ENCODE measurements around the gene JMJD4. TPM values are rescaled to one million over a fixed set of nuclear protein-coding genes. Genes with fewer than 3 reads are reported as not detected.

Gene JMJD4
- total and polyA plus RNA-seq, 9 of the 15 experiments (the other 6 are each of a cell fraction or from before 2014, with no cell fraction given) = 1.4 to 42.6 (median 29.2) TPM

DNA sequence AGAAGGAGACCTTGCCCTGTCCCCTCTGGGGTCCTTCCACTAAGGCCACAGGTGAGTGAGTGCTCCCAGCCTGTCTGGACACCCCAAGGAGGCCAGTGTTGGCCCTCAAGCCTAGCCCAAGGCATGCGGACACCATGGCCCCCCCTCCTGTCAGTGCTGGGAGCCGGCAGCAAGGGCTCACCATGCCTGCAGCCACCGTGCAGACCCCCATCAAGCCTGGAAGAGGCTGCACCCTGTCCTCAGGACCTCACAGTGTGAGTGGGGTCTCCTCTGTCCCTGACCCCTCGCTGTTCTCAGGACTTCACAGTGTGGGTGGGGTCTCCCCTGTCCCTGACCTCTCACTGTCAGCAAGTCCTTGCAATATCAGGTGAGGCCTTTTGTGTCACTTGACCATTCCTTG is 47.1 kb upstream of the JMJD4 start:
- WGBS (ENCODE audit: insufficient coverage, low coverage, missing lambda C conversion rate) = 87% methylated on average over 4 of the region's 4 CpGs
- H3K79me2 ChIP-seq (ENCODE audit: control insufficient read depth, insufficient read depth, low read length) = no peaks in the 10 kb centered on the region
- no peak overlapping the region for H3K4me2 ChIP-seq (ENCODE audit: insufficient read depth, low read length)
- H3K27me3 ChIP-seq (ENCODE audit: control insufficient read depth in 2 of 2, insufficient read depth in 2 of 2, low read length in 2 of 2) = peaks cover 2 to 9% of the 10 kb centered on the region in 2 experiments; a peak in 3 of 5 replicates
- H3K4me3 ChIP-seq = no peak overlapping the region
- ChIA-PET POLR2A (interaction anchor here (0.7 kb wide), 1 partner anchor 19 kb away, joined by 4 read pairs; no protein-coding TSS in a partner anchor), CTCF (ENCODE audit: low intra/inter-chr PET ratio) (no interaction called here)
- H4K20me1 ChIP-seq (replicated peaks; ENCODE audit: control insufficient read depth, insufficient read depth, low read length) = peaks cover 7% of the 10 kb centered on the region; the same call in 1 of the 2 replicates
- H3K36me3 ChIP-seq (ENCODE audit: control insufficient read depth, insufficient read depth, low read length) = peaks cover 16% of the 10 kb centered on the region; the same call in 2 of the 3 replicates
- no peak for FAIRE-seq
- BruUV-seq (replicated peaks) = no TSS peak
- H3K27ac ChIP-seq (ENCODE audit: extremely low read depth, low read depth, low read length) = no peak overlapping the region
- peaks cover 0 to 18% of the 10 kb centered on the region in 2 experiments; a peak in 2 of 5 replicates for H3K4me1 ChIP-seq (replicated peaks in 1 of 2; ENCODE audit: control insufficient read depth in 2 of 2, insufficient read depth in 2 of 2, low read length in 2 of 2)
- no peaks in the 10 kb centered on the region for H3K9me3 ChIP-seq (replicated peaks; ENCODE audit: control insufficient read depth, insufficient read depth, low read depth, low read length)
- no peak overlapping the region for H2AFZ ChIP-seq (ENCODE audit: low read depth, low read length)
- ATAC-seq = no peak
- no peak overlapping the region for H3K9ac ChIP-seq (ENCODE audit: insufficient read depth in 1 of 2, low read depth in 2 of 2, low read length in 2 of 2)
- in situ Hi-C loops (cut with MboI) (no loop called here), intact Hi-C loops (cut with micrococcal nuclease) (no loop called here)
- no peaks in the 10 kb centered on the region for H3K9me1 ChIP-seq (ENCODE audit: control insufficient read depth, insufficient read depth, low read length)
- no peak for DNase-seq (ENCODE audit: extremely low read depth in 1 of 4, low spot score in 3 of 4)
- TF ChIP-seq TRIM28 (IDR thresholded peaks at IDR 0.05) (no peak), ZNF408 (CRISPR knock-in tag; IDR thresholded peaks at IDR 0.05; ENCODE audit: low read depth) (no peak), POLR2H (tag; IDR thresholded peaks at IDR 0.05; ENCODE audit: low read depth) (no peak), ELF4 (CRISPR knock-in tag; IDR thresholded peaks at IDR 0.05) (no peak), NFATC3 (IDR thresholded peaks at IDR 0.05) (no peak), RHOXF2B (CRISPR knock-in tag; conservative IDR thresholded peaks at IDR 0.05) (no peak), NR2C1 (IDR thresholded peaks at IDR 0.05) (no peak), NR2C1 (tag; IDR thresholded peaks at IDR 0.05) (no peak), SMARCA4 (IDR thresholded peaks at IDR 0.05) (no peak), CEBPG (CRISPR knock-in tag; IDR thresholded peaks at IDR 0.05) (no peak), CEBPG (tag; conservative IDR thresholded peaks at IDR 0.05 in 1 of 2, IDR thresholded peaks at IDR 0.05 in 1 of 2) (no peak), ZNF431 (CRISPR knock-in tag; IDR thresholded peaks at IDR 0.05) (no peak), ATF7 (IDR thresholded peaks at IDR 0.05) (no peak)
- TF ChIP-seq, protein P1, sequence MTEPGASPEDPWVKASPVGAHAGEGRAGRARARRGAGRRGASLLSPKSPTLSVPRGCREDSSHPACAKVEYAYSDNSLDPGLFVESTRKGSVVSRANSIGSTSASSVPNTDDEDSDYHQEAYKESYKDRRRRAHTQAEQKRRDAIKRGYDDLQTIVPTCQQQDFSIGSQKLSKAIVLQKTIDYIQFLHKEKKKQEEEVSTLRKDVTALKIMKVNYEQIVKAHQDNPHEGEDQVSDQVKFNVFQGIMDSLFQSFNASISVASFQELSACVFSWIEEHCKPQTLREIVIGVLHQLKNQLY (CRISPR knock-in tag; conservative IDR thresholded peaks at IDR 0.05) = no peak
